Measurements from ENCODE around the gene TRIM29. TPM values are rescaled to one million over a fixed set of nuclear protein-coding genes. Genes with fewer than 3 reads are reported as not detected.

The TRIM29 gene
- total and polyA plus RNA-seq, 9 of the 15 experiments (the other 6 are each of a cell fraction or from before 2014, with no cell fraction given), result 0.08 to 1.4 (median 0.42) TPM; not detected in 2

GRCh38 chr11:120107692-120108091, 30.2 kb downstream of the TRIM29 start:
- ATAC-seq (no peak), FAIRE-seq (no peak), DNase-seq (ENCODE audit: extremely low read depth in 1 of 4, low spot score in 3 of 4) (no peak)
- Histone ChIP-seq H3K36me3 (ENCODE audit: control insufficient read depth, insufficient read depth, low read length) (no peaks in the 10 kb centered on the region), H3K27ac (ENCODE audit: extremely low read depth, low read depth, low read length) (no peak overlapping the region), H3K9me3 (replicated peaks; ENCODE audit: control insufficient read depth, insufficient read depth, low read depth, low read length) (no peaks in the 10 kb centered on the region), H4K20me1 (replicated peaks; ENCODE audit: control insufficient read depth, insufficient read depth, low read length) (peaks cover 20% of the 10 kb centered on the region), H3K4me3 (no peak overlapping the region), H3K27me3 (ENCODE audit: control insufficient read depth in 2 of 2, insufficient read depth in 2 of 2, low read length in 2 of 2) (peaks cover 3 to 53% of the 10 kb centered on the region in 2 experiments; a peak in 3 of 5 replicates), H3K9ac (ENCODE audit: insufficient read depth in 1 of 2, low read depth in 2 of 2, low read length in 2 of 2) (no peak overlapping the region), H3K4me2 (ENCODE audit: insufficient read depth, low read length) (no peak overlapping the region), H3K9me1 (ENCODE audit: control insufficient read depth, insufficient read depth, low read length) (no peaks in the 10 kb centered on the region), H3K79me2 (ENCODE audit: control insufficient read depth, insufficient read depth, low read length) (no peaks in the 10 kb centered on the region), H2AFZ (ENCODE audit: low read depth, low read length) (no peak overlapping the region), H3K4me1 (replicated peaks in 1 of 2; ENCODE audit: control insufficient read depth in 2 of 2, insufficient read depth in 2 of 2, low read length in 2 of 2) (no peaks in the 10 kb centered on the region)
- intact Hi-C loops (cut with micrococcal nuclease), result loop anchor here (1.0 to 5.0 kb wide), 6 partner anchors 62 to 625 kb away; partner anchors contain the start of gene NECTIN1
- in situ Hi-C loops (cut with MboI), result loop anchor here (25.0 kb wide), 1 partner anchor 445 kb away; no protein-coding TSS in a partner anchor
- no TSS peak for BruUV-seq (replicated peaks)
- POLR2A ChIA-PET, result interaction anchor here (1.0 to 1.4 kb wide), 2 partner anchors 10 to 119 kb away, joined by 3 read pairs; no protein-coding TSS in a partner anchor
- 8% methylated on average over 6 of the region's 6 CpGs for WGBS (ENCODE audit: insufficient coverage, low coverage, missing lambda C conversion rate)
- TF ChIP-seq CREB1 (IDR thresholded peaks at IDR 0.05) (no peak), CREB1 (CRISPR knock-in tag; IDR thresholded peaks at IDR 0.05) (no peak), HBP1 (CRISPR knock-in tag; IDR thresholded peaks at IDR 0.05) (no peak), BACH1 (tag; IDR thresholded peaks at IDR 0.05) (no peak), EGR1 (conservative IDR thresholded peaks at IDR 0.05) (no peak), ZNF274 (IDR thresholded peaks at IDR 0.05; ENCODE audit: borderline replicate concordance, low read depth, low read length) (no peak)
- CTCF ChIA-PET (ENCODE audit: low intra/inter-chr PET ratio), result interaction anchor here (1.1 to 2.2 kb wide), 2 partner anchors 387 to 441 kb away, joined by 3 to 12 read pairs; no protein-coding TSS in a partner anchor
